HL-60 (cell line): ENCODE measurements around the gene NAA60.

ENCODE experiments used
- DNase-seq, 2 experiments: peaks; one replicate each; pipeline ENCODE4 v3.0.0-alpha.2; 2010 to 2020; ENCODE audit warnings: low read depth in 1 of 2, low spot score in 1 of 2
- H3K27ac ChIP-seq: fragments of 250-450 bp; sonication (Bioruptor Pico); replicated peaks from 2 replicates; pipeline ENCODE4 v1.5.1; 2020; ENCODE audit warnings: mild to moderate bottlenecking, moderate library complexity
- H3K27me3 ChIP-seq: fragments of 250-450 bp; sonication (Bioruptor Pico); 2 replicates; pipeline ENCODE4 v1.5.1; 2021; ENCODE audit warnings: mild to moderate bottlenecking, moderate library complexity; ENCODE audit not compliant: insufficient read depth, poor library complexity, severe bottlenecking
- H3K4me3 ChIP-seq: replicated peaks from 2 replicates; pipeline ENCODE4 v1.5.1; 2011; ENCODE audit warnings: mild to moderate bottlenecking, control low read depth, low read length; ENCODE audit not compliant: insufficient read depth
- CTCF ChIP-seq: IDR thresholded peaks from one replicate; pipeline ENCODE4 v1.5.1; 2011; ENCODE audit warnings: low read length, control low read depth, inconsistent platforms; ENCODE audit not compliant: insufficient read depth
- GABPA ChIP-seq: IDR thresholded peaks from 2 replicates; pipeline ENCODE4 v1.6.1; 2012; ENCODE audit warnings: low read depth
- POLR2AphosphoS5 ChIP-seq: IDR thresholded peaks from 2 replicates; pipeline ENCODE4 v1.6.1; 2012; ENCODE audit warnings: low read depth
- REST ChIP-seq: IDR thresholded peaks from 2 replicates; pipeline ENCODE4 v1.6.1; 2012; ENCODE audit warnings: low read depth; ENCODE audit not compliant: insufficient replicate concordance
- SPI1 ChIP-seq: IDR thresholded peaks from 2 replicates; pipeline ENCODE4 v1.6.1; 2012; ENCODE audit warnings: low read depth, mild to moderate bottlenecking, borderline replicate concordance

NAA60 gene

GRCh38 chr16:3495176-3495575 is 51.7 kb downstream of the NAA60 start, which contains the start of gene C16orf90:
TSS of gene C16orf90 (minus strand) at chr16:3495489. CDS start at chr16:3495421, 68 bp downstream.
- H3K27ac ChIP-seq = no peak within 1 kb of the TSS
- H3K27me3 ChIP-seq = no peaks in the 10 kb centered on the region
- DNase-seq = no peak
- H3K4me3 ChIP-seq = no peak within 1 kb of the TSS
- TF ChIP-seq SPI1 (no peak), GABPA (no peak), CTCF (no peak), REST (no peak), POLR2AphosphoS5 (no peak)

GRCh38 chr16:3496386-3496785 is 52.9 kb downstream of the NAA60 start:
- H3K27ac ChIP-seq = no peak overlapping the region
- no peak overlapping the region for H3K4me3 ChIP-seq
- no peaks in the 10 kb centered on the region for H3K27me3 ChIP-seq
- TF ChIP-seq GABPA (no peak), SPI1 (no peak), CTCF (no peak), REST (no peak), POLR2AphosphoS5 (no peak)
- DNase-seq = no peak

- Histone ChIP-seq H3K4me3 (no peak overlapping the region), H3K27me3 (no peaks in the 10 kb centered on the region), H3K27ac (no peak overlapping the region)
- TF ChIP-seq GABPA (no peak), SPI1 (no peak), CTCF (no peak), POLR2AphosphoS5 (no peak), REST (no peak)
- no peak for DNase-seq
Observed at GRCh38 chr16:3497771-3498170, 54.3 kb downstream of the NAA60 start.
